DND-41 (cell line): ENCODE results near the gene F13A1.

ENCODE experiments used
- ATAC-seq: fragments of 200-7000 bp; cut with Tn5 transposase; 3 replicates; pipeline ENCODE4 v1.9.1; 2021; ENCODE audit warnings: low read depth; ENCODE audit not compliant: insufficient read depth
- DNase-seq: peaks from one replicate; pipeline ENCODE4 v3.0.0-alpha.2; 2020
- H2AFZ ChIP-seq: 2 replicates; pipeline ENCODE4 v1.6.0; 2012; ENCODE audit warnings: low read depth, low read length
- H3K27ac ChIP-seq: 2 replicates; pipeline ENCODE4 v1.5.1; 2012; ENCODE audit warnings: low read length, inconsistent platforms
- H3K27me3 ChIP-seq: fragments of 200-600 bp; sonication (generic); 2 replicates; pipeline ENCODE4 v1.6.0; 2012; ENCODE audit warnings: low read length, mild to moderate bottlenecking, inconsistent platforms; ENCODE audit not compliant: insufficient read depth, poor library complexity
- H3K36me3 ChIP-seq: 2 replicates; pipeline ENCODE4 v1.5.1; 2012; ENCODE audit warnings: low read length, inconsistent platforms; ENCODE audit not compliant: insufficient read depth
- H3K4me1 ChIP-seq: 2 replicates; pipeline ENCODE4 v1.5.1; 2012; ENCODE audit warnings: mild to moderate bottlenecking, low read length; ENCODE audit not compliant: insufficient read depth
- H3K4me2 ChIP-seq: 2 replicates; pipeline ENCODE4 v1.6.0; 2012; ENCODE audit warnings: mild to moderate bottlenecking, moderate library complexity, low read length, inconsistent platforms; ENCODE audit not compliant: insufficient read depth
- H3K4me3 ChIP-seq, 2 experiments: fragments of 200-600 bp in 1 of 2; shearing (Covaris generic) in 1 of 2; 2 replicates each; pipeline ENCODE4 v1.5.1; 2012 to 2016; ENCODE audit warnings: inconsistent platforms in 2 of 2, low read length in 2 of 2, mild to moderate bottlenecking in 2 of 2, low read depth in 1 of 2, moderate library complexity in 1 of 2
- H3K79me2 ChIP-seq: 2 replicates; pipeline ENCODE4 v1.6.0; 2012; ENCODE audit warnings: low read length, inconsistent platforms; ENCODE audit not compliant: insufficient read depth
- H3K9ac ChIP-seq: 2 replicates; pipeline ENCODE4 v1.6.0; 2012; ENCODE audit warnings: low read depth, mild to moderate bottlenecking, inconsistent platforms, low read length, moderate library complexity
- H3K9me3 ChIP-seq: 2 replicates; pipeline ENCODE4 v1.5.1; 2012; ENCODE audit warnings: low read length, moderate library complexity, mild to moderate bottlenecking, inconsistent platforms; ENCODE audit not compliant: insufficient read depth, severe bottlenecking
- H4K20me1 ChIP-seq: 2 replicates; pipeline ENCODE4 v1.6.0; 2012; ENCODE audit warnings: low read length; ENCODE audit not compliant: insufficient read depth
- EZH2 ChIP-seq: IDR thresholded peaks from 3 replicates; pipeline ENCODE4 v1.6.1; 2012; ENCODE audit warnings: borderline replicate concordance, low read depth, mild to moderate bottlenecking, moderate library complexity, low read length, inconsistent platforms; ENCODE audit not compliant: severe bottlenecking
- TF ChIP-seq, protein P1 (sequence below): IDR thresholded peaks from 2 replicates; pipeline ENCODE4 v1.5.1; 2012; ENCODE audit warnings: borderline replicate concordance, low read length, moderate library complexity, mild to moderate bottlenecking; ENCODE audit not compliant: poor library complexity, severe bottlenecking; ENCODE audit errors: extremely low read depth

Gene F13A1

DNA sequence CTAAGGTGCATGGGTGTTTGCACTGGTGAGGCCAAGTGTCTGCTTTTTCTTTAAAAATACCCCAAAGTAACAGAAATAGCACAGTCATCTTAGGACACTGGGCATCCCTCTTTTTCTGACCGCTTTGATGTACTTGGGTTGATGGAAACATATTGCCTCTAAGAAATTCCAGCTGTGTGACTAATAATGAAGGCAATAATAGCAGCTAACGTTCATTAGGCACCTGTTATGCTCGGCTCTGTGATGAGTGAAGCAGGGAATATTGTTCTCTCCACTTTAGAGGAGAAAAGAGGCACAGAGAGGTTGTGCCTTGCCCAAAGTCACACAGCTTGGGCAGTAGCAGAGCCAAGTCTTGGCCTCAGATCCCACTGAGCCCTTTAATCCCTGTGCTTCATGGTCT lies 100.7 kb downstream of the F13A1 start:
- no peaks in the 10 kb centered on the region for H3K4me1 ChIP-seq
- no peaks in the 10 kb centered on the region for H3K36me3 ChIP-seq
- no peak overlapping the region for H3K9ac ChIP-seq
- no peak for ATAC-seq
- no peak for DNase-seq
- no peak overlapping the region for H3K4me3 ChIP-seq
- no peaks in the 10 kb centered on the region for H3K27me3 ChIP-seq
- TF ChIP-seq EZH2 = no peak
- TF ChIP-seq, protein P1, sequence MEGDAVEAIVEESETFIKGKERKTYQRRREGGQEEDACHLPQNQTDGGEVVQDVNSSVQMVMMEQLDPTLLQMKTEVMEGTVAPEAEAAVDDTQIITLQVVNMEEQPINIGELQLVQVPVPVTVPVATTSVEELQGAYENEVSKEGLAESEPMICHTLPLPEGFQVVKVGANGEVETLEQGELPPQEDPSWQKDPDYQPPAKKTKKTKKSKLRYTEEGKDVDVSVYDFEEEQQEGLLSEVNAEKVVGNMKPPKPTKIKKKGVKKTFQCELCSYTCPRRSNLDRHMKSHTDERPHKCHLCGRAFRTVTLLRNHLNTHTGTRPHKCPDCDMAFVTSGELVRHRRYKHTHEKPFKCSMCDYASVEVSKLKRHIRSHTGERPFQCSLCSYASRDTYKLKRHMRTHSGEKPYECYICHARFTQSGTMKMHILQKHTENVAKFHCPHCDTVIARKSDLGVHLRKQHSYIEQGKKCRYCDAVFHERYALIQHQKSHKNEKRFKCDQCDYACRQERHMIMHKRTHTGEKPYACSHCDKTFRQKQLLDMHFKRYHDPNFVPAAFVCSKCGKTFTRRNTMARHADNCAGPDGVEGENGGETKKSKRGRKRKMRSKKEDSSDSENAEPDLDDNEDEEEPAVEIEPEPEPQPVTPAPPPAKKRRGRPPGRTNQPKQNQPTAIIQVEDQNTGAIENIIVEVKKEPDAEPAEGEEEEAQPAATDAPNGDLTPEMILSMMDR = no peak
- no peak overlapping the region for H3K4me2 ChIP-seq
- H3K79me2 ChIP-seq = no peaks in the 10 kb centered on the region
- no peak overlapping the region for H3K27ac ChIP-seq
- no peaks in the 10 kb centered on the region for H3K9me3 ChIP-seq
- no peaks in the 10 kb centered on the region for H4K20me1 ChIP-seq
- H2AFZ ChIP-seq = no peak overlapping the region

DNA sequence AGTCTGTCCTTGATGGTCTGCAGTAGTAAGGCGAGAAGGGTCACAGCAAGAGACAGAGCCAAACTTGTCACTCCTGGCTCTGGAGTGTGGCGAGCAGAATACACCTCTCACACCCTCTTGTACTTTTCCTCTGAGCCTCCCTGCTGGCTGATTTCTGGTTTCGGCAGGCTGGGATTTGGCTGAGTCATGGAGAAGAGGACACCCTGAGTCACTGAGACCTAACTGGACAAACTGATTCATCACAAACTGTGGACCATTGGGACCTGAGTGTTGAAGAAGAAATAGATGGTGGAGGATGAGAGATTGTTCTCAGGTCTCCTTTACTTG lies 101.7 kb downstream of the F13A1 start:
- no peaks in the 10 kb centered on the region for H4K20me1 ChIP-seq
- no peaks in the 10 kb centered on the region for H3K4me1 ChIP-seq
- H3K9me3 ChIP-seq = no peaks in the 10 kb centered on the region
- DNase-seq = no peak
- no peak for ATAC-seq
- no peaks in the 10 kb centered on the region for H3K36me3 ChIP-seq
- H3K27ac ChIP-seq = no peak overlapping the region
- no peak overlapping the region for H3K4me2 ChIP-seq
- H3K79me2 ChIP-seq = no peaks in the 10 kb centered on the region
- no peak overlapping the region for H3K9ac ChIP-seq
- no peak overlapping the region for H3K4me3 ChIP-seq
- no peak for TF ChIP-seq EZH2
- H3K27me3 ChIP-seq = no peaks in the 10 kb centered on the region
- H2AFZ ChIP-seq = no peak overlapping the region

DNA sequence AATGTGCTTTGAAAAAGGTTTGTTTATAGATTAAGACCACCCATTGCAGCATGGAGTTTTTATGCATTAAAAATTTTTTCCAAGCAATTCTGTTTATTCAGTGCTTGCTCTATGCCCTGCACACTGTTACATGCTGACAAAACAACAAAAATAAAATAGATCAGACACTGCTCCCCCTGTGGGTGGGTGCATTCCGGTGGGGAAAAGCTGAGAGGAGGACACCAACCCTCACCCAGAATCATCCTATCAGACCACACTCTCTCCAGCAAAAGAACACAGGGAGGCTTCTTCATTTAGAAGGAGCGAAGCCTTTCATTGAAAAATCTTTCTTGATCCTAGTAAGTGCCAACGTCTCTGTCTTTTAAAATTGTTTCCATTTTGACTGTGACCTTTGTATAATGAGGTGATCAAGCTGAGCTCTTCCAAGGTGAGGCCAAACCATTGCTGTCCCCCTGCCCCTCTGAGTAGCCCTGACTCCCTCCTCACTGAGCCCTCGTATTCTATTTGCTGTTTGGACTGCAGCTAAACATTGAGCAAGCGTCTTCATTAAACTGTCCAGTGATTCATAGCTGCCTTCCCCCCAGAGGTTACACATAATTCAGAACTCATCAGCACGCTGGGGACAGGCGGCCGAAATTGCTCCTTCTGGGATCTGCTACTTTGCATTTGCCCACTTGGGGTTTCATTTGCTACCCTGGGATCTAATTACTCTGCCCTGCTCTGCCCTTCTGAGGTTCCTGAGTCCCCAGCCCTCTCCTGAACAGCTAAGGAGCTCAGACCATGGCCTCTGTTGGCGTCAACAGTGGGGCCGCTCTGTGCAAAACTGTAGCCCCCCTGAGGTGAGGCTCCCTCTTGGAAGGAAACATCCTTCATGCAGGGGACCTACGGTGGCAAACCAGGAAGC lies 102.4 kb downstream of the F13A1 start:
- TF ChIP-seq EZH2 = no peak
- TF ChIP-seq, protein P1 = no peak

DNA sequence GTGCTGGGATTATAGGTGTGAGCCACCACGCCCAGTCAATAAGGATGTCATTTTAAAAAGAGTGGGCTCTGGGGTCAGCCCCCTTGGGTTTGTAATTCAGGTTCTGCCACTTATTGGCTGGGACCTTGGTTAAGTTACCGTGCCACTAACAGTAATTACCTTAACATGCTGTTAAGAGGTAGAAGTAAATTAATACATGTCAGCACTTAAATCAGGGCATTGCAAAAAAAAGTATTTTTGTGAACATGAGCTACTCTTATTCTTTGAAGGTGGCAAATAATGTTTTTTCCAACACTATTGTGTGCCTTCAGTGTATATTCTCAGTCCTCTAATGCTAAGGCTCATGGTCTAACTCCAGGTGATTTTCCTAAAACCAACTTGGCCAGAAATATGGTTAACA lies 109.5 kb downstream of the F13A1 start:
- Histone ChIP-seq H4K20me1 (no peaks in the 10 kb centered on the region), H3K36me3 (no peaks in the 10 kb centered on the region)

More for the DNA sequence above, 102.4 kb downstream of the F13A1 start:
- no peak for DNase-seq
- no peak overlapping the region for H3K4me3 ChIP-seq
- H3K27ac ChIP-seq = no peak overlapping the region
- H3K36me3 ChIP-seq = no peaks in the 10 kb centered on the region
- H3K79me2 ChIP-seq = no peaks in the 10 kb centered on the region
- H3K27me3 ChIP-seq = no peaks in the 10 kb centered on the region
- H4K20me1 ChIP-seq = no peaks in the 10 kb centered on the region
- no peak overlapping the region for H3K9ac ChIP-seq
- no peak overlapping the region for H3K4me2 ChIP-seq
- no peaks in the 10 kb centered on the region for H3K4me1 ChIP-seq
- no peak overlapping the region for H2AFZ ChIP-seq
- H3K9me3 ChIP-seq = no peaks in the 10 kb centered on the region
- no peak for ATAC-seq

More for the DNA sequence above, 109.5 kb downstream of the F13A1 start:
- Histone ChIP-seq H3K4me1 (no peaks in the 10 kb centered on the region), H3K79me2 (no peaks in the 10 kb centered on the region), H3K9me3 (peaks cover 3% of the 10 kb centered on the region), H3K4me3 (no peak overlapping the region), H2AFZ (no peak overlapping the region), H3K9ac (no peak overlapping the region), H3K27ac (no peak overlapping the region), H3K27me3 (no peaks in the 10 kb centered on the region), H3K4me2 (no peak overlapping the region)
- TF ChIP-seq, protein P1 = no peak
- no peak for TF ChIP-seq EZH2
- ATAC-seq = no peak
- DNase-seq = no peak
